ENCODE data around the gene SETBP1.

GRCh38 chr18:44781886-44782285 is 101.2 kb downstream of the SETBP1 start:
- no peak for TF ChIP-seq ZNF232 (CRISPR knock-in tag; IDR thresholded peaks at IDR 0.05)
- no peak for TF ChIP-seq ZNF174 (CRISPR knock-in tag; IDR thresholded peaks at IDR 0.05)
- no peak for TF ChIP-seq MBD2 (IDR thresholded peaks at IDR 0.05; ENCODE audit: borderline replicate concordance, low read depth)
- no peak for TF ChIP-seq PTBP1 (IDR thresholded peaks at IDR 0.05; ENCODE audit: low read depth, low read length)
- no peak for TF ChIP-seq GATA2 (CRISPR knock-in tag; IDR thresholded peaks at IDR 0.05)
